ENCODE data around the gene CD247. TPM values are rescaled to one million over a fixed set of nuclear protein-coding genes. Genes with fewer than 3 reads are reported as not detected.

The CD247 gene
- total and polyA plus RNA-seq, 4 donors = 0.44 to 1.3 (median 1.0) TPM

DNA sequence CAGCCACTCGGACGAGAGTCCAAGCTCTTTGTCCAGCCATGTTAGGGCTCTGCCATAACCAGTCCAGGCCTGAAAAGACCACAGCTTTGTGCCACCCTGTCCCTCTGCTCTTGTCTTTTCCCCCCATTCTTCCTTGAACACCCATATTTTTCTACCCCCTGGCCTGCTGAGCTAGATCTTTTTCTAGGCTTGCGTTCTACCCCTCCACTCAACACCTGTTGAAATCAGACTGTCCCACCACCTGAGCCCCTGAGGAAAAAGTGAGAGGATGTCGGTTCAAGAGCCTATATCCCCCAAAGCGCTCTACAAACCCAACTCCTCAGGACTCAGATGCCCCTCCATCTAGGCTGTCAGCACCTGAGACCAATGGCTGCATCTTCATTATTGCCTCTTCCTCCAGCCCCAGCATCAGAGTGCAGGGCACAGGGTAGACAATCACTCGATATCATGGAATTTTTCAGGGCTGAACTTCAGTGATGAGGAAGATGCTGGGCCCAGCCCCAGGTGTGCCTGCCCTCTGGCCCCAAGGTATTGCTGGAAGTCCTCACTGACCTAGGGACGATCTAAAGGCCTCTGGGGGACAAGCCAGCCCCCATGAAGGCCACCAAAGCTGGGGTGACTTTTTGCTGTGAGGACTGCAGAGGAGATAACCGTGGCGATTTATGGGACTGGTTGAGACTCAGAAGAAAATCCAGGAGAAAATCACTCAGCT lies 75.3 kb downstream of the CD247 start:
- H3K4me3 ChIP-seq (ENCODE audit: low read depth, low read length) = no peak overlapping the region
- H3K36me3 ChIP-seq (ENCODE audit: control insufficient read depth, insufficient read depth, low read length) = no peaks in the 10 kb centered on the region
- WGBS (ENCODE audit: insufficient coverage) = 91% methylated on average over 9 of the region's 9 CpGs
- H3K4me1 ChIP-seq (ENCODE audit: control insufficient read depth, insufficient read depth, low read length) = peaks cover 11% of the 10 kb centered on the region
- peaks cover 4% of the 10 kb centered on the region for H3K27me3 ChIP-seq (ENCODE audit: control insufficient read depth, insufficient read depth, low read length)
- no peak for DNase-seq (ENCODE audit: low read depth in 4 of 6, low spot score in 6 of 6)
- no peaks in the 10 kb centered on the region for H3K9me3 ChIP-seq (ENCODE audit: control insufficient read depth, insufficient read depth, low read length)
- no peak overlapping the region for H3K27ac ChIP-seq (ENCODE audit: low read depth, low read length)

DNA sequence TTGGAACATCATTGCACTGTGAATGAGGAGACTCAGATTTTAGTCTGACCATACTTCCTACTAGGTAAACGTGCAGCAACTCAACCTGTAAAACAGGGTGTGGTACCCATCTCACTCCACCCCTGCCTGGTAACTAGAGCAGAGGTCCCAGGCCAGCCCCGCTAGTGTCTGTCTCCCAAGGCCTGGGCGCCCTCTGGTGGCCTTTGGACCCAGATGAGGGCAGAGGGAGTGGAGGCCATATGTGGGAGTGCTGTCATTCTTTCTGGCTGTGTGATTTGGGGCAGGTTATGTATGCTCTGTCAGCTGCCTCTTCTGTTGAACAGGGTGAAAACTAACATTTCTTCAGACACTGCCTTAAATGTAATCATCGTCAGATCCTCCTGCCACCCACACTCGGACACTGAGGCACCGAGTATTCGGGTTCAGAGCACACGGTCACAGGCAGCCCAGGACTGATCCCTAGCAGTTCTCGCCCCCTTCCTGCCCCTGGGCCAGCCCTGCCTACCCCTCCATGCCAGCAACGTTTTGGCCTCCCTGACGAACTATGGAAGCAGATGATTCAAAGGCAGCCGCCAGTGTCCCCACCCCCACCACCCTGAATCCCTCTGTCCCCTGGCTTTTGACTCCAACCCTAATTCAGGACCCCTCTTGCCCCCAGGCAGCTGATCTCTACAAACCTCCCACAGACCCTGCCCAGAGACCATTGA lies 76.0 kb downstream of the CD247 start:
- H3K4me1 ChIP-seq (ENCODE audit: control insufficient read depth, insufficient read depth, low read length) = peaks cover 11% of the 10 kb centered on the region
- no peaks in the 10 kb centered on the region for H3K36me3 ChIP-seq (ENCODE audit: control insufficient read depth, insufficient read depth, low read length)
- peak in 4 of 6 donors; percentile 57 to 89 (median 70) for DNase-seq (ENCODE audit: low read depth in 4 of 6, low spot score in 6 of 6)
- no peak overlapping the region for H3K4me3 ChIP-seq (ENCODE audit: low read depth, low read length)
- WGBS (ENCODE audit: insufficient coverage) = 53% methylated on average over 11 of the region's 12 CpGs
- no peaks in the 10 kb centered on the region for H3K9me3 ChIP-seq (ENCODE audit: control insufficient read depth, insufficient read depth, low read length)
- peaks cover 4% of the 10 kb centered on the region for H3K27me3 ChIP-seq (ENCODE audit: control insufficient read depth, insufficient read depth, low read length)
- no peak overlapping the region for H3K27ac ChIP-seq (ENCODE audit: low read depth, low read length)

GRCh38 chr1:167441222-167441621 lies 77.1 kb downstream of the CD247 start:
- Histone ChIP-seq H3K27ac (ENCODE audit: low read depth, low read length) (no peak overlapping the region), H3K36me3 (ENCODE audit: control insufficient read depth, insufficient read depth, low read length) (no peaks in the 10 kb centered on the region), H3K9me3 (ENCODE audit: control insufficient read depth, insufficient read depth, low read length) (no peaks in the 10 kb centered on the region), H3K27me3 (ENCODE audit: control insufficient read depth, insufficient read depth, low read length) (peaks cover 4% of the 10 kb centered on the region), H3K4me1 (ENCODE audit: control insufficient read depth, insufficient read depth, low read length) (peaks cover 11% of the 10 kb centered on the region), H3K4me3 (ENCODE audit: low read depth, low read length) (no peak overlapping the region)
- no peak for DNase-seq (ENCODE audit: low read depth in 4 of 6, low spot score in 6 of 6)
- WGBS (ENCODE audit: insufficient coverage) = 96% methylated on average over 3 of the region's 3 CpGs

- H3K27me3 ChIP-seq (ENCODE audit: control insufficient read depth, insufficient read depth, low read length) = peaks cover 4% of the 10 kb centered on the region
- H3K27ac ChIP-seq (ENCODE audit: low read depth, low read length) = no peak overlapping the region
- no peak for DNase-seq (ENCODE audit: low read depth in 4 of 6, low spot score in 6 of 6)
- H3K36me3 ChIP-seq (ENCODE audit: control insufficient read depth, insufficient read depth, low read length) = no peaks in the 10 kb centered on the region
- 95% methylated on average over 6 of the region's 8 CpGs for WGBS (ENCODE audit: insufficient coverage)
- H3K9me3 ChIP-seq (ENCODE audit: control insufficient read depth, insufficient read depth, low read length) = peaks cover 1% of the 10 kb centered on the region
- peaks cover 11% of the 10 kb centered on the region for H3K4me1 ChIP-seq (ENCODE audit: control insufficient read depth, insufficient read depth, low read length)
- no peak overlapping the region for H3K4me3 ChIP-seq (ENCODE audit: low read depth, low read length)
These were observed 77.6 kb downstream of the CD247 start for GRCh38 chr1:167440776-167441175.

DNA sequence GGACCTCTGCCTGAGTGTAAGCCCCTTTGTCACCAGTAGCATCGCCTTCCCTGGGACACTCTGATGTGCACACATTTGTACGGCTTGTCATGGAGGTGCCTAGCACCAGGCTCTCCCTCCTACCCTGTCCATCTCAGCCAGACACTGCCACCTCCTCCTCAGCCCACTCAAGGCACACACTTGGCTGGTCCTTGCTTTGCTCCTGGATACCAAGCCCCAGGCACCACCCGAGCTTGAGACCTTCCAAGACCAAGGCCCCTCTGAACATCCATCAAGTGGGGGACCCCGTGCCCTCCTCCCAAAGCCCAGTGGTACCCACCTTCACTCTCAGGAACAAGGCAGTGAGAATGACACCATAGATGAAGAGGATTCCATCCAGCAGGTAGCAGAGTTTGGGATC lies 78.0 kb downstream of the CD247 start:
- WGBS (ENCODE audit: insufficient coverage) = 94% methylated on average over 4 of the region's 4 CpGs
- no peak overlapping the region for H3K27ac ChIP-seq (ENCODE audit: low read depth, low read length)
- peaks cover 11% of the 10 kb centered on the region for H3K4me1 ChIP-seq (ENCODE audit: control insufficient read depth, insufficient read depth, low read length)
- peaks cover 2% of the 10 kb centered on the region for H3K9me3 ChIP-seq (ENCODE audit: control insufficient read depth, insufficient read depth, low read length)
- peaks cover 4% of the 10 kb centered on the region for H3K27me3 ChIP-seq (ENCODE audit: control insufficient read depth, insufficient read depth, low read length)
- no peak for DNase-seq (ENCODE audit: low read depth in 4 of 6, low spot score in 6 of 6)
- no peaks in the 10 kb centered on the region for H3K36me3 ChIP-seq (ENCODE audit: control insufficient read depth, insufficient read depth, low read length)
- H3K4me3 ChIP-seq (ENCODE audit: low read depth, low read length) = no peak overlapping the region

DNA sequence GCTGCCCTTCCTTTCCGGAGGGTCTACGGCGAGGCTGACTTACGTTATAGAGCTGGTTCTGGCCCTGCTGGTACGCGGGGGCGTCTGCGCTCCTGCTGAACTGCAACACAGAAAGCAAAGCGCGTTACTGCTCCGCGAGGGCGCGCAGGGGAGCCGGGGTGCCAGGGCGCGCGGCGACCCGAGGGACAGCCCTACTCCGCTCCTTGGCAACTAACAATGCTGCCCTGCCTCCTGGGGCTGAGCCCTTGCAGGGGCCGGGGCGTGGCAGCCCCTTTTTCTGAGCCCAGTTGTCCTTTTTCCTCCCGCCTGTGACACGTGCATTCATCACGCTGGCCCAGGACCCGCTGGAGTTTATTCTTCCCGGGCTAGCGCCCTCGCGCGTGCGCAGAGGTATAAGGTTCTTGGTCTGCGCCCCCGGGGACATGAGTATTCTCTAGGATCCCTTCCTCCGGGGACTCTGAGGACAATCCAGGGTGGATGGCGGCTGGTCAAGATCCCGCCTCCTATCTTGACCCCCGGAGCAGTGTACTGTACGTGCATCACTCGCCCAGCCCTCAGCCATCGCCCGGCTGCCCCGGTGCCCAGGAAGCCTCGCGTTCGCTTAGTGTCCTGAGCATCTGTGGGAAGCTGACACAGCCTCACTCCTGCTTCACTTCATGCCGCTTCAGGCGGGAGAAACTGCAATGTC lies 78.9 kb downstream of the CD247 start:
- peaks cover 11% of the 10 kb centered on the region for H3K4me1 ChIP-seq (ENCODE audit: control insufficient read depth, insufficient read depth, low read length)
- no peak overlapping the region for H3K27ac ChIP-seq (ENCODE audit: low read depth, low read length)
- WGBS (ENCODE audit: insufficient coverage) = 2% methylated on average over 49 of the region's 49 CpGs
- peak in 3 of 6 donors; percentile 39 to 88 (median 87) for DNase-seq (ENCODE audit: low read depth in 4 of 6, low spot score in 6 of 6)
- H3K4me3 ChIP-seq (ENCODE audit: low read depth, low read length) = peak overlapping the region; percentile 48
- peaks cover 4% of the 10 kb centered on the region for H3K27me3 ChIP-seq (ENCODE audit: control insufficient read depth, insufficient read depth, low read length)
- no peaks in the 10 kb centered on the region for H3K36me3 ChIP-seq (ENCODE audit: control insufficient read depth, insufficient read depth, low read length)
- peaks cover 2% of the 10 kb centered on the region for H3K9me3 ChIP-seq (ENCODE audit: control insufficient read depth, insufficient read depth, low read length)

DNA sequence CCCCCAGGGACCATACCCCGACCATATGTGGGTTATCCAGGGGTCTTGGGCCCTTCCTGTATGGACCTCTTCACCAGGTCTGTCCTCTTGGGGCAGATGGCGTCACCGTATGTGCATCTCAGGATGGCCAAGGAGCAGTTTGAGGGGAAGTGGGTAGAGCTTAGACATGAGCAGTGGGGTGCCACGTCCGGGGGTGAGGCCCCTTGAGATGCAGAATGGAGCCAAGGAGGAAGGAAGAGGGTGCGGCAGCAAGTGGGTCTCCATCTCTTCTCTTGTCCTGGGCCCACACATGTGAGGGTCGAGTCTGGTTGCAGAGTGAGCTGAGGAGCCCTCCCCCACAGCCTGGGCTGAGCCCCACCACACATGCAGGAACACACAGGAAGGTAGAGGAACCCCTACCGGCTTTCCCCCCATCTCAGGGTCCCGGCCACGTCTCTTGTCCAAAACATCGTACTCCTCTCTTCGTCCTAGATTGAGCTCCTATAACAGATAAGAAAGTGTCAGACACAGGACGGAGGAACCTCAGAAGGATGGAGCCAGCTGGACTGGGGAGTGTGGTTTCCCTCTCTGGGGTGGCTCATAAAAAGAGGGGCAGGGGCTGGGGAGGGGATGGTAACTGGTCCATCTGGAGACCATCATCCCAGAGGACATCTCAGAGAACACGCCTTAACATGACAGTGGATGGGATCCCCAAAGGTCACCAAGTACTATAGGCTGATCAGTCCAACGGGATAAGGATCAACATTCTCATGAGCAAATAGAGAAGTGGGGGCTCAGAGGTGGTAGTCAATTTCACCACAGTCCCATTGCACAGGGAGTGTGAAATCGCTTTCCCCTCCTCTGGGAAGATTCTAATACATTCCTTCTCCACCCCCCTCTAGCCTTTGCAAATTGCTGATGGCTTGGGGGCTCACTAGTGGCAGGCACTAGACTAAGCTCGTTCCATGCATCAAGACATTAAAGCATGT lies 79.9 kb downstream of the CD247 start:
- Histone ChIP-seq H3K27me3 (ENCODE audit: control insufficient read depth, insufficient read depth, low read length) (peaks cover 4% of the 10 kb centered on the region), H3K27ac (ENCODE audit: low read depth, low read length) (no peak overlapping the region), H3K9me3 (ENCODE audit: control insufficient read depth, insufficient read depth, low read length) (peaks cover 2% of the 10 kb centered on the region), H3K4me3 (ENCODE audit: low read depth, low read length) (no peak overlapping the region), H3K36me3 (ENCODE audit: control insufficient read depth, insufficient read depth, low read length) (no peaks in the 10 kb centered on the region), H3K4me1 (ENCODE audit: control insufficient read depth, insufficient read depth, low read length) (peaks cover 11% of the 10 kb centered on the region)
- 89% methylated on average over 11 of the region's 17 CpGs for WGBS (ENCODE audit: insufficient coverage)
- DNase-seq (ENCODE audit: low read depth in 4 of 6, low spot score in 6 of 6) = no peak

DNA sequence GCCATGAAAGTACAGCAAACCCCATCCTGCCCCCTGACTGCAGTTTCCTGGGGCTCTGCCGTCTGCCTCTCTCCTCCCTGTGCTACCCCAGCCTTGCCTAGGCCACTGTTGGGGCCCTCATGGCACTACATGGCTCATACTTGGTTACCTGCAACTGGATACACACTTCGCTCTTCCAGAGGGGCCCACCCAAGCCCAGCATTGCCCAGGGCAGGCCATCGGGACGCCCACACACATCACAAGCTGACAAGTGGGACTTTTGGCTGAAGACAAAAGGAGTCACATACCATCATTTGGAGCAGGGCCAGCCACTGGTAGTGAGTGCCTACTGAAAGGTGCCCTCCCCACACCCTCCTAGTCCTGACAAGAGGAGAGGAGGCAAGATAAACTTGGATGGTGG lies 82.8 kb downstream of the CD247 start:
- peaks cover 31% of the 10 kb centered on the region for H3K4me1 ChIP-seq (ENCODE audit: control insufficient read depth, insufficient read depth, low read length)
- no peak overlapping the region for H3K4me3 ChIP-seq (ENCODE audit: low read depth, low read length)
- H3K27ac ChIP-seq (ENCODE audit: low read depth, low read length) = no peak overlapping the region
- H3K36me3 ChIP-seq (ENCODE audit: control insufficient read depth, insufficient read depth, low read length) = no peaks in the 10 kb centered on the region
- H3K27me3 ChIP-seq (ENCODE audit: control insufficient read depth, insufficient read depth, low read length) = peaks cover 2% of the 10 kb centered on the region
- no peak for DNase-seq (ENCODE audit: low read depth in 4 of 6, low spot score in 6 of 6)
- WGBS (ENCODE audit: insufficient coverage) = 97% methylated on average over 4 of the region's 4 CpGs
- peaks cover 2% of the 10 kb centered on the region for H3K9me3 ChIP-seq (ENCODE audit: control insufficient read depth, insufficient read depth, low read length)

DNA sequence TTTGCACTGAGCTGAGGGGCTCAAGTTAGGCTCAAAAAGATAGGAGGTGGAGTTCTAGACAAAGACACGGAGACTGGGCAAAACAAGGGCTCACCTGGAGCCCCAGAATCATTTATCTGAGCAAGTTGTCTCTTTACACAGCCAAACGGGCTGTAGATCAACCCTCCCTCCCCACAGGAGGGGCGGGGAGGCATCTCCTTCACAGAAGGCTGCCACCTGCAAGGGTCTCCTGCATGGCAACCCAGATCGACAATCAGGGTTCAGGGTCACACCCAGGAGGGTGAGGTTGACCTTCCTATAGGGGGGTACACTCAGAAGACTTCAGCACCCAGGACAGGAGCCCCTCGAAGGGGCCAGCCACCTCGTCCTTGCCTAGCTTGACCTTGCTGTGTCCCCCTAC lies 84.0 kb downstream of the CD247 start:
- H3K27me3 ChIP-seq (ENCODE audit: control insufficient read depth, insufficient read depth, low read length) = peaks cover 2% of the 10 kb centered on the region
- no peaks in the 10 kb centered on the region for H3K36me3 ChIP-seq (ENCODE audit: control insufficient read depth, insufficient read depth, low read length)
- peaks cover 31% of the 10 kb centered on the region for H3K4me1 ChIP-seq (ENCODE audit: control insufficient read depth, insufficient read depth, low read length)
- 74% methylated on average over 4 of the region's 6 CpGs for WGBS (ENCODE audit: insufficient coverage)
- H3K9me3 ChIP-seq (ENCODE audit: control insufficient read depth, insufficient read depth, low read length) = peaks cover 2% of the 10 kb centered on the region
- no peak overlapping the region for H3K27ac ChIP-seq (ENCODE audit: low read depth, low read length)
- no peak for DNase-seq (ENCODE audit: low read depth in 4 of 6, low spot score in 6 of 6)
- H3K4me3 ChIP-seq (ENCODE audit: low read depth, low read length) = no peak overlapping the region

Data from spinal cord (tissue), 10 donors.